G401.6 (cell line): ENCODE data around the gene SLC6A18.

Source experiments
- FAIRE-seq: peaks from 2 replicates; lab custom pipeline; 2012; peaks lifted over from hg19 to GRCh38; lab: Jason Lieb, UNC

SLC6A18 gene

DNA sequence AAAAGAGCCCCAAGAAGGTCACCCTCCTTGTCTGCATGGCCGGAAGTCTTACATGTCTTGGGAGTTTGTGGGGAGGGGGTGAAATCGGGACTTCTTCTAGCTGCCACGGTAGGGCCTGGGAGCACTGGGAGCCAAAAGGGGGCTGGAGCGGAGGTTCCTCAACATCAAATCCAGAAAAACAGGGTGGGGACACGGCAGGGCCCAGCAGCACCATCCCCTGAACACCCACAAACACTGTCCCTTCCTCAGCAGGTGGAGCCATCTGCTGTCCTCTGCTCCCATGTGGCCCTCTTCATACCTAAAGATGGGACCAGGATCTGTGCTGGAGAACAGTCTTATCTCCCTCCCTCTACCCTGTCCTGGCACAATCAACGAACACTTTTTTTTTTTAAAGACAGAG is 67.0 kb downstream of the SLC6A18 start:
- FAIRE-seq, result no peak

DNA sequence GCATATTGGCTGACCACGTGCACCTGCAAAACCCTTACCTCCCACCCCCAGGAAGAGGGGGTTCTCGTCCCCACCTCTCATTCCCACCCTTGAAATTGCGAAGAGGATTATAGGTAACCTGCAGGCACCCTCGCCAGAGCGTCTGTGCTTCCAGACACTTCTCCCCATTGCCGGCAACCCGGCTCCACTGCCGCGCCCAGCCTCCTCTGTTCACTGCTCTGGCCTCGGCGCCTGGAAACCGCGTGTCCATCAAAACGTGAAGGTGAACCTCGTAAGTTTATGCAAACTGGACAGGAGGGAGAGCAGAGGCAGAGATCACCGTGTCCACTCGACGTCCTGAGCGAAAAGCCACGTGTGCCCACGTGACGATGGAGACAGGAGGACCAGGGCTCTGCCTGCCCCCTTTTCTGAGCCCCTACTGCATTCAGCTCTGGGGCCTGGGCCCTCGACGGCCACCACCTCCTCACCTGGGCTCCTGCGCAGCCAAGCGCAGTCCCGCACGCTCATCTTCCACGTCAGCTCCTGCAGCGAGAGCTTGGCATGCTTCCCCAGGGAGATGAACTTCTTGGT is 67.8 kb downstream of the SLC6A18 start:
- no peak for FAIRE-seq

DNA sequence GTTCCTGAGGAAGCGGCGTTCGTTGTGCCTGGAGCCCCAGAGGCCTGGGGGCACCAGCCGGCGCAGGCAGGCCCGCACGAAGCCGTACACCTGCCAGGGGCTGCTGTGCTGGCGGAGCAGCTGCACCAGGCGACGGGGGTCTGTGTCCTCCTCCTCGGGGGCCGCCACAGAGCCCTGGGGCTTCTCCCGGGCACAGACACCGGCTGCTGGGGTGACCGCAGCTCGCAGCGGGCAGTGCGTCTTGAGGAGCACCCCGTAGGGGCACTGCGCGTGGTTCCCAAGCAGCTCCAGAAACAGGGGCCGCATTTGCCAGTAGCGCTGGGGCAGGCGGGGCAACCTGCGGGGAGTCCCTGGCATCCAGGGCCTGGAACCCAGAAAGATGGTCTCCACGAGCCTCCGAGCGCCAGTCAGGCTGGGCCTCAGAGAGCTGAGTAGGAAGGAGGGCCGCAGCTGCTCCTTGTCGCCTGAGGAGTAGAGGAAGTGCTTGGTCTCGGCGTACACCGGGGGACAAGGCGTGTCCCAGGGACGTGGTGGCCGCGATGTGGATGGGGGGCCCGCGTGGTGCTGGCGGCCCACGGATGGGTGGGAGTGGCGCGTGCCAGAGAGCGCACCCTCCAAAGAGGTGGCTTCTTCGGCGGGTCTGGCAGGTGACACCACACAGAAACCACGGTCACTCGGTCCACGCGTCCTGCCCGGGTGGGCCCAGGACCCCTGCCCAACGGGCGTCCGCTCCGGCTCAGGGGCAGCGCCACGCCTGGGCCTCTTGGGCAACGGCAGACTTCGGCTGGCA is 68.4 kb downstream of the SLC6A18 start:
- FAIRE-seq, result no peak

DNA sequence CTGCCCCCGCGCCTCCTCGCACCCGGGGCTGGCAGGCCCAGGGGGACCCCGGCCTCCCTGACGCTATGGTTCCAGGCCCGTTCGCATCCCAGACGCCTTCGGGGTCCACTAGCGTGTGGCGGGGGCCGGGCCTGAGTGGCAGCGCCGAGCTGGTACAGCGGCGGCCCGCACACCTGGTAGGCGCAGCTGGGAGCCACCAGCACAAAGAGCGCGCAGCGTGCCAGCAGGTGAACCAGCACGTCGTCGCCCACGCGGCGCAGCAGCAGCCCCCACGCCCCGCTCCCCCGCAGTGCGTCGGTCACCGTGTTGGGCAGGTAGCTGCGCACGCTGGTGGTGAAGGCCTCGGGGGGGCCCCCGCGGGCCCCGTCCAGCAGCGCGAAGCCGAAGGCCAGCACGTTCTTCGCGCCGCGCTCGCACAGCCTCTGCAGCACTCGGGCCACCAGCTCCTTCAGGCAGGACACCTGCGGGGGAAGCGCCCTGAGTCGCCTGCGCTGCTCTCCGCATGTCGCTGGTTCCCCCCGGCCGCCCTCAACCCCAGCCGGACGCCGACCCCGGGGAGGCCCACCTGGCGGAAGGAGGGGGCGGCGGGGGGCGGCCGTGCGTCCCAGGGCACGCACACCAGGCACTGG is 69.1 kb downstream of the SLC6A18 start:
- FAIRE-seq, result no peak

DNA sequence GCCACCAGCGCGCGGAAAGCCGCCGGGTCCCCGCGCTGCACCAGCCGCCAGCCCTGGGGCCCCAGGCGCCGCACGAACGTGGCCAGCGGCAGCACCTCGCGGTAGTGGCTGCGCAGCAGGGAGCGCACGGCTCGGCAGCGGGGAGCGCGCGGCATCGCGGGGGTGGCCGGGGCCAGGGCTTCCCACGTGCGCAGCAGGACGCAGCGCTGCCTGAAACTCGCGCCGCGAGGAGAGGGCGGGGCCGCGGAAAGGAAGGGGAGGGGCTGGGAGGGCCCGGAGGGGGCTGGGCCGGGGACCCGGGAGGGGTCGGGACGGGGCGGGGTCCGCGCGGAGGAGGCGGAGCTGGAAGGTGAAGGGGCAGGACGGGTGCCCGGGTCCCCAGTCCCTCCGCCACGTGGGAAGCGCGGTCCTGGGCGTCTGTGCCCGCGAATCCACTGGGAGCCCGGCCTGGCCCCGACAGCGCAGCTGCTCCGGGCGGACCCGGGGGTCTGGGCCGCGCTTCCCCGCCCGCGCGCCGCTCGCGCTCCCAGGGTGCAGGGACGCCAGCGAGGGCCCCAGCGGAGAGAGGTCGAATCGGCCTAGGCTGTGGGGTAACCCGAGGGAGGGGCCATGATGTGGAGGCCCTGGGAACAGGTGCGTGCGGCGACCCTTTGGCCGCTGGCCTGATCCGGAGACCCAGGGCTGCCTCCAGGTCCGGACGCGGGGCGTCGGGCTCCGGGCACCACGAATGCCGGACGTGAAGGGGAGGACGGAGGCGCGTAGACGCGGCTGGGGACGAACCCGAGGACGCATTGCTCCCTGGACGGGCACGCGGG is 69.9 kb downstream of the SLC6A18 start, which contains the start of gene TERT:
Gene TERT, minus strand, starts transcription at position 234 of the 815 bp plus-strand sequence. Its CDS starts 79 bp downstream, at position 155.
- FAIRE-seq, result no peak

DNA sequence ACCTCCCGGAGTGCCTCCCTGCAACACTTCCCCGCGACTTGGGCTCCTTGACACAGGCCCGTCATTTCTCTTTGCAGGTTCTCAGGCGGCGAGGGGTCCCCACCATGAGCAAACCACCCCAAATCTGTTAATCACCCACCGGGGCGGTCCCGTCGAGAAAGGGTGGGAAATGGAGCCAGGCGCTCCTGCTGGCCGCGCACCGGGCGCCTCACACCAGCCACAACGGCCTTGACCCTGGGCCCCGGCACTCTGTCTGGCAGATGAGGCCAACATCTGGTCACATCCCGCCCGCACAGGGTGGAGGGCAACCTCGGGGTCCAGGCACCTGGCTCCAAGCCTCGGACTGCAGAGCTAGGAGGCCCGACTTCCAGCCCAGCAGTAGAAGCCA is 70.5 kb downstream of the SLC6A18 start:
- FAIRE-seq, result no peak
